Neuron (in vitro differentiated cells): ENCODE measurements around the gene CREB3.

Experiments used
- H2AFZ ChIP-seq: one replicate; pipeline ENCODE4 v1.6.1; 2013; ENCODE audit warnings: low read depth, mild to moderate bottlenecking, inconsistent platforms, low read length, moderate library complexity
- H3K27me3 ChIP-seq: one replicate; pipeline ENCODE4 v1.6.1; 2013; ENCODE audit warnings: low read length; ENCODE audit not compliant: insufficient read depth
- H3K36me3 ChIP-seq: one replicate; pipeline ENCODE4 v1.6.1; 2013; ENCODE audit warnings: low read length; ENCODE audit not compliant: insufficient read depth
- H3K4me1 ChIP-seq: one replicate; pipeline ENCODE4 v1.6.1; 2013; ENCODE audit warnings: low read length; ENCODE audit not compliant: insufficient read depth
- H3K4me3 ChIP-seq: 2 replicates; pipeline ENCODE4 v1.5.1; 2013; ENCODE audit warnings: mild to moderate bottlenecking, low read length, moderate library complexity
- H3K9me3 ChIP-seq: one replicate; pipeline ENCODE4 v1.6.1; 2013; ENCODE audit warnings: low read length

CREB3 gene

GRCh38 chr9:35691334-35691650 lies 41.2 kb upstream of the CREB3 start:
- Histone ChIP-seq H3K4me3 (peak overlapping the region; percentile 57), H2AFZ (peak overlapping the region; percentile 100), H3K36me3 (peaks cover 5% of the 10 kb centered on the region), H3K4me1 (peaks cover 7% of the 10 kb centered on the region), H3K9me3 (no peaks in the 10 kb centered on the region), H3K27me3 (no peaks in the 10 kb centered on the region)

- H3K4me3 ChIP-seq = no peak overlapping the region
- H2AFZ ChIP-seq = no peak overlapping the region
- no peaks in the 10 kb centered on the region for H3K9me3 ChIP-seq
Observed at GRCh38 chr9:35691757-35692301, 40.6 kb upstream of the CREB3 start.

GRCh38 chr9:35695943-35696401 lies 36.5 kb upstream of the CREB3 start:
- H2AFZ ChIP-seq = no peak overlapping the region
- H3K36me3 ChIP-seq = peaks cover 47% of the 10 kb centered on the region
- no peak overlapping the region for H3K4me3 ChIP-seq
- peaks cover 4% of the 10 kb centered on the region for H3K4me1 ChIP-seq
- H3K9me3 ChIP-seq = no peaks in the 10 kb centered on the region
- H3K27me3 ChIP-seq = no peaks in the 10 kb centered on the region

More at GRCh38 chr9:35691757-35692301, 40.6 kb upstream of the CREB3 start:
- no peaks in the 10 kb centered on the region for H3K27me3 ChIP-seq
- peaks cover 7% of the 10 kb centered on the region for H3K4me1 ChIP-seq
- H3K36me3 ChIP-seq = peaks cover 8% of the 10 kb centered on the region

- peaks cover 53% of the 10 kb centered on the region for H3K36me3 ChIP-seq
- H2AFZ ChIP-seq = no peak overlapping the region
Observed at GRCh38 chr9:35696520-35697215, 35.8 kb upstream of the CREB3 start.

GRCh38 chr9:35697486-35697885 lies 35.0 kb upstream of the CREB3 start:
- H3K27me3 ChIP-seq = no peaks in the 10 kb centered on the region
- H2AFZ ChIP-seq = no peak overlapping the region
- H3K36me3 ChIP-seq = peaks cover 60% of the 10 kb centered on the region
- H3K4me3 ChIP-seq = no peak overlapping the region
- no peaks in the 10 kb centered on the region for H3K4me1 ChIP-seq
- no peaks in the 10 kb centered on the region for H3K9me3 ChIP-seq

More at GRCh38 chr9:35696520-35697215, 35.8 kb upstream of the CREB3 start:
- H3K4me3 ChIP-seq = no peak overlapping the region
- no peaks in the 10 kb centered on the region for H3K27me3 ChIP-seq
- no peaks in the 10 kb centered on the region for H3K9me3 ChIP-seq
- no peaks in the 10 kb centered on the region for H3K4me1 ChIP-seq

GRCh38 chr9:35698231-35698630 lies 34.2 kb upstream of the CREB3 start:
- Histone ChIP-seq H3K27me3 (no peaks in the 10 kb centered on the region), H2AFZ (no peak overlapping the region), H3K4me3 (no peak overlapping the region), H3K36me3 (peaks cover 67% of the 10 kb centered on the region), H3K4me1 (no peaks in the 10 kb centered on the region), H3K9me3 (no peaks in the 10 kb centered on the region)

- Histone ChIP-seq H2AFZ (no peak overlapping the region), H3K4me3 (no peak overlapping the region), H3K27me3 (no peaks in the 10 kb centered on the region), H3K4me1 (no peaks in the 10 kb centered on the region), H3K36me3 (peaks cover 85% of the 10 kb centered on the region), H3K9me3 (no peaks in the 10 kb centered on the region)
Observed at GRCh38 chr9:35700031-35700430, 32.4 kb upstream of the CREB3 start.

GRCh38 chr9:35700942-35701341 lies 31.5 kb upstream of the CREB3 start:
- peaks cover 92% of the 10 kb centered on the region for H3K36me3 ChIP-seq
- H3K4me3 ChIP-seq = no peak overlapping the region
- no peaks in the 10 kb centered on the region for H3K27me3 ChIP-seq
- no peak overlapping the region for H2AFZ ChIP-seq
- no peaks in the 10 kb centered on the region for H3K4me1 ChIP-seq
- H3K9me3 ChIP-seq = no peaks in the 10 kb centered on the region

GRCh38 chr9:35702696-35703095 lies 29.8 kb upstream of the CREB3 start:
- Histone ChIP-seq H3K4me3 (no peak overlapping the region), H3K27me3 (no peaks in the 10 kb centered on the region), H3K36me3 (peaks cover 97% of the 10 kb centered on the region), H3K4me1 (no peaks in the 10 kb centered on the region), H3K9me3 (no peaks in the 10 kb centered on the region), H2AFZ (no peak overlapping the region)

GRCh38 chr9:35703906-35704672 lies 28.4 kb upstream of the CREB3 start:
- H3K36me3 ChIP-seq = peaks cover 96% of the 10 kb centered on the region
- H2AFZ ChIP-seq = no peak overlapping the region
- no peaks in the 10 kb centered on the region for H3K9me3 ChIP-seq
- H3K4me1 ChIP-seq = no peaks in the 10 kb centered on the region
- no peak overlapping the region for H3K4me3 ChIP-seq
- no peaks in the 10 kb centered on the region for H3K27me3 ChIP-seq

- Histone ChIP-seq H3K36me3 (peaks cover 89% of the 10 kb centered on the region), H3K4me1 (no peaks in the 10 kb centered on the region), H3K27me3 (no peaks in the 10 kb centered on the region), H2AFZ (no peak overlapping the region), H3K4me3 (no peak overlapping the region), H3K9me3 (no peaks in the 10 kb centered on the region)
Observed at GRCh38 chr9:35705372-35705771, 27.1 kb upstream of the CREB3 start.

GRCh38 chr9:35705836-35706430 lies 26.5 kb upstream of the CREB3 start:
- Histone ChIP-seq H3K36me3 (peaks cover 89% of the 10 kb centered on the region), H3K4me1 (no peaks in the 10 kb centered on the region), H3K9me3 (no peaks in the 10 kb centered on the region), H2AFZ (no peak overlapping the region), H3K27me3 (no peaks in the 10 kb centered on the region), H3K4me3 (no peak overlapping the region)

- Histone ChIP-seq H3K27me3 (no peaks in the 10 kb centered on the region), H3K9me3 (no peaks in the 10 kb centered on the region), H3K36me3 (peaks cover 90% of the 10 kb centered on the region), H3K4me3 (no peak overlapping the region), H2AFZ (no peak overlapping the region), H3K4me1 (no peaks in the 10 kb centered on the region)
Observed at GRCh38 chr9:35706951-35707350, 25.5 kb upstream of the CREB3 start.
